OCI-LY1 (cell line): ENCODE measurements around the gene GMDS.

Experiments
- H2AFZ ChIP-seq: fragments of 200-600 bp; sonication (generic), shearing (Covaris generic); 2 replicates; pipeline ENCODE4 v1.6.0; 2014; ENCODE audit warnings: antibody characterized with exemption, mild to moderate bottlenecking, low read length
- H3F3A ChIP-seq: fragments of 200-600 bp; sonication (generic), shearing (Covaris generic); 2 replicates; pipeline ENCODE4 v1.6.0; 2014; ENCODE audit warnings: mild to moderate bottlenecking, antibody characterized with exemption, low read length, moderate library complexity; ENCODE audit not compliant: insufficient read depth
- H3K27ac ChIP-seq: fragments of 200-600 bp; sonication (generic); 2 replicates; pipeline ENCODE4 v1.5.1; 2014; ENCODE audit warnings: low read length, mixed run types, mild to moderate bottlenecking, low read depth; ENCODE audit not compliant: poor library complexity, severe bottlenecking
- H3K27me3 ChIP-seq: fragments of 200-600 bp; sonication (generic); 2 replicates; pipeline ENCODE4 v1.6.0; 2014; ENCODE audit warnings: antibody characterized with exemption, mild to moderate bottlenecking, low read length, moderate library complexity; ENCODE audit not compliant: insufficient read depth
- H3K36me3 ChIP-seq: fragments of 200-600 bp; sonication (generic); 2 replicates; pipeline ENCODE4 v1.6.1; 2014; ENCODE audit warnings: mild to moderate bottlenecking, antibody characterized with exemption, low read length, moderate library complexity, mixed read lengths; ENCODE audit not compliant: insufficient read depth
- H3K4me1 ChIP-seq: fragments of 200-600 bp; sonication (generic); 2 replicates; pipeline ENCODE4 v1.5.1; 2014; ENCODE audit warnings: mild to moderate bottlenecking, low read length, moderate library complexity; ENCODE audit not compliant: insufficient read depth, severe bottlenecking
- H3K4me2 ChIP-seq: fragments of 200-600 bp; sonication (generic), shearing (Covaris generic); 2 replicates; pipeline ENCODE4 v1.6.1; 2014; ENCODE audit warnings: low read length
- H3K4me3 ChIP-seq: fragments of 200-600 bp; sonication (generic); 2 replicates; pipeline ENCODE4 v1.5.1; 2014; ENCODE audit warnings: low read length, low read depth, mild to moderate bottlenecking, mixed read lengths; ENCODE audit not compliant: poor library complexity, severe bottlenecking
- H3K79me2 ChIP-seq: fragments of 200-600 bp; shearing (Covaris generic); 2 replicates; pipeline ENCODE4 v1.6.1; 2016; ENCODE audit warnings: mixed run types, low read length, mixed read lengths; ENCODE audit not compliant: insufficient read depth
- H3K9ac ChIP-seq: fragments of 200-600 bp; sonication (generic), shearing (Covaris generic); 2 replicates; pipeline ENCODE4 v1.6.1; 2014; ENCODE audit warnings: mild to moderate bottlenecking, low read length, mixed read lengths
- H3K9me2 ChIP-seq: fragments of 200-600 bp; sonication (generic), shearing (Covaris generic); 2 replicates; pipeline ENCODE4 v1.6.1; 2014; ENCODE audit warnings: low read depth, mild to moderate bottlenecking, low read length, mixed read lengths
- H3K9me3 ChIP-seq: fragments of 200-600 bp; shearing (Covaris generic); 2 replicates; pipeline ENCODE4 v1.6.1; 2014; ENCODE audit warnings: low read length, mixed read lengths
- H4K20me1 ChIP-seq: fragments of 200-600 bp; sonication (generic), shearing (Covaris generic); 2 replicates; pipeline ENCODE4 v1.6.0; 2016; ENCODE audit warnings: mild to moderate bottlenecking, low read length; ENCODE audit not compliant: insufficient read depth
- EZH2 ChIP-seq: fragments of 200-600 bp; sonication (generic), shearing (Covaris generic); IDR thresholded peaks from 2 replicates; pipeline ENCODE4 v1.8.0; 2017; ENCODE audit warnings: borderline replicate concordance, mixed run types, mild to moderate bottlenecking, antibody characterized with exemption, low read length, moderate library complexity, mixed read lengths
- TF ChIP-seq, protein P1 (sequence below): fragments of 200-600 bp; sonication (generic), shearing (Covaris generic); IDR thresholded peaks from 2 replicates; pipeline ENCODE4 v1.5.1; 2017; ENCODE audit warnings: mild to moderate bottlenecking, antibody characterized with exemption, low read length, moderate library complexity, mixed read lengths

Gene GMDS

GRCh38 chr6:1584146-1584545 lies 661.3 kb downstream of the GMDS start:
- Histone ChIP-seq H3K4me3 (no peak overlapping the region), H3F3A (no peaks in the 10 kb centered on the region), H3K9me2 (no peaks in the 10 kb centered on the region), H3K27me3 (peaks cover 5% of the 10 kb centered on the region), H3K36me3 (no peaks in the 10 kb centered on the region), H2AFZ (no peak overlapping the region), H4K20me1 (no peaks in the 10 kb centered on the region), H3K79me2 (no peaks in the 10 kb centered on the region), H3K4me2 (no peak overlapping the region), H3K4me1 (no peaks in the 10 kb centered on the region), H3K9ac (no peak overlapping the region), H3K27ac (no peak overlapping the region), H3K9me3 (no peaks in the 10 kb centered on the region)
- TF ChIP-seq, protein P1, sequence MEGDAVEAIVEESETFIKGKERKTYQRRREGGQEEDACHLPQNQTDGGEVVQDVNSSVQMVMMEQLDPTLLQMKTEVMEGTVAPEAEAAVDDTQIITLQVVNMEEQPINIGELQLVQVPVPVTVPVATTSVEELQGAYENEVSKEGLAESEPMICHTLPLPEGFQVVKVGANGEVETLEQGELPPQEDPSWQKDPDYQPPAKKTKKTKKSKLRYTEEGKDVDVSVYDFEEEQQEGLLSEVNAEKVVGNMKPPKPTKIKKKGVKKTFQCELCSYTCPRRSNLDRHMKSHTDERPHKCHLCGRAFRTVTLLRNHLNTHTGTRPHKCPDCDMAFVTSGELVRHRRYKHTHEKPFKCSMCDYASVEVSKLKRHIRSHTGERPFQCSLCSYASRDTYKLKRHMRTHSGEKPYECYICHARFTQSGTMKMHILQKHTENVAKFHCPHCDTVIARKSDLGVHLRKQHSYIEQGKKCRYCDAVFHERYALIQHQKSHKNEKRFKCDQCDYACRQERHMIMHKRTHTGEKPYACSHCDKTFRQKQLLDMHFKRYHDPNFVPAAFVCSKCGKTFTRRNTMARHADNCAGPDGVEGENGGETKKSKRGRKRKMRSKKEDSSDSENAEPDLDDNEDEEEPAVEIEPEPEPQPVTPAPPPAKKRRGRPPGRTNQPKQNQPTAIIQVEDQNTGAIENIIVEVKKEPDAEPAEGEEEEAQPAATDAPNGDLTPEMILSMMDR, result no peak
- no peak for TF ChIP-seq EZH2

GRCh38 chr6:1581120-1581991 lies 664.0 kb downstream of the GMDS start:
- Histone ChIP-seq H3K9me2 (no peaks in the 10 kb centered on the region), H3K27ac (no peak overlapping the region), H3K9me3 (no peaks in the 10 kb centered on the region), H2AFZ (no peak overlapping the region), H3K4me2 (no peak overlapping the region), H3F3A (no peaks in the 10 kb centered on the region), H4K20me1 (no peaks in the 10 kb centered on the region), H3K36me3 (no peaks in the 10 kb centered on the region), H3K27me3 (no peaks in the 10 kb centered on the region; the same call in 1 of the 2 replicates), H3K4me1 (no peaks in the 10 kb centered on the region), H3K79me2 (no peaks in the 10 kb centered on the region), H3K4me3 (no peak overlapping the region), H3K9ac (no peak overlapping the region)
- TF ChIP-seq, protein P1, result no peak
- TF ChIP-seq EZH2, result no peak

GRCh38 chr6:1580585-1580984 lies 664.8 kb downstream of the GMDS start:
- Histone ChIP-seq H3K36me3 (no peaks in the 10 kb centered on the region), H3K79me2 (no peaks in the 10 kb centered on the region), H4K20me1 (no peaks in the 10 kb centered on the region), H3F3A (no peaks in the 10 kb centered on the region), H3K9me3 (no peaks in the 10 kb centered on the region), H3K27ac (no peak overlapping the region), H3K4me2 (no peak overlapping the region), H3K27me3 (no peaks in the 10 kb centered on the region; the same call in 1 of the 2 replicates), H3K9ac (no peak overlapping the region), H3K9me2 (no peaks in the 10 kb centered on the region), H3K4me1 (no peaks in the 10 kb centered on the region), H2AFZ (no peak overlapping the region), H3K4me3 (no peak overlapping the region)
- TF ChIP-seq EZH2, result no peak
